ENCODE results near the gene DBT.

GRCh38 chr1:100284591-100284990 lies 35.0 kb upstream of the DBT start:
- TF ChIP-seq, protein P1, sequence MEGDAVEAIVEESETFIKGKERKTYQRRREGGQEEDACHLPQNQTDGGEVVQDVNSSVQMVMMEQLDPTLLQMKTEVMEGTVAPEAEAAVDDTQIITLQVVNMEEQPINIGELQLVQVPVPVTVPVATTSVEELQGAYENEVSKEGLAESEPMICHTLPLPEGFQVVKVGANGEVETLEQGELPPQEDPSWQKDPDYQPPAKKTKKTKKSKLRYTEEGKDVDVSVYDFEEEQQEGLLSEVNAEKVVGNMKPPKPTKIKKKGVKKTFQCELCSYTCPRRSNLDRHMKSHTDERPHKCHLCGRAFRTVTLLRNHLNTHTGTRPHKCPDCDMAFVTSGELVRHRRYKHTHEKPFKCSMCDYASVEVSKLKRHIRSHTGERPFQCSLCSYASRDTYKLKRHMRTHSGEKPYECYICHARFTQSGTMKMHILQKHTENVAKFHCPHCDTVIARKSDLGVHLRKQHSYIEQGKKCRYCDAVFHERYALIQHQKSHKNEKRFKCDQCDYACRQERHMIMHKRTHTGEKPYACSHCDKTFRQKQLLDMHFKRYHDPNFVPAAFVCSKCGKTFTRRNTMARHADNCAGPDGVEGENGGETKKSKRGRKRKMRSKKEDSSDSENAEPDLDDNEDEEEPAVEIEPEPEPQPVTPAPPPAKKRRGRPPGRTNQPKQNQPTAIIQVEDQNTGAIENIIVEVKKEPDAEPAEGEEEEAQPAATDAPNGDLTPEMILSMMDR (IDR thresholded peaks at IDR 0.05; ENCODE audit: low read length), result no peak
- TF ChIP-seq EZH2phosphoT487 (IDR thresholded peaks at IDR 0.05; ENCODE audit: low read length) (no peak), EZH2 (optimal IDR thresholded peaks at IDR 0.05; ENCODE audit: low read depth, low read length) (no peak)
